Stimulated activated memory B cell treated with anti-CD40 and anti-IgM and Interleukin-4, amounts not matched to agents 10 μg/mL and 1 μg/mL and 100 μg/mL, for 72 hours (primary cell): Measurements from ENCODE around the gene CENPF.

ENCODE experiments used
- ATAC-seq: fragments of 150-1000 bp; cut with Tn5 transposase; 2 replicates; pipeline ENCODE4 v1.10.0; 2021
- H3K27ac Mint-ChIP-seq: one replicate; pipeline ENCODE4 v1.8.0; 2022; ENCODE audit warnings: mild to moderate bottlenecking, mixed read lengths
- H3K27me3 Mint-ChIP-seq: one replicate; pipeline ENCODE4 v1.8.0; 2022; ENCODE audit warnings: mixed read lengths
- H3K36me3 Mint-ChIP-seq: one replicate; pipeline ENCODE4 v1.8.0; 2022; ENCODE audit warnings: mixed read lengths
- H3K4me1 Mint-ChIP-seq: one replicate; pipeline ENCODE4 v1.8.0; 2022; ENCODE audit warnings: mixed read lengths
- H3K4me3 Mint-ChIP-seq: one replicate; pipeline ENCODE4 v1.8.0; 2022; ENCODE audit warnings: mild to moderate bottlenecking, moderate library complexity, mixed read lengths
- H3K9me3 Mint-ChIP-seq: one replicate; pipeline ENCODE4 v1.8.0; 2022; ENCODE audit warnings: mixed read lengths

The CENPF gene

DNA sequence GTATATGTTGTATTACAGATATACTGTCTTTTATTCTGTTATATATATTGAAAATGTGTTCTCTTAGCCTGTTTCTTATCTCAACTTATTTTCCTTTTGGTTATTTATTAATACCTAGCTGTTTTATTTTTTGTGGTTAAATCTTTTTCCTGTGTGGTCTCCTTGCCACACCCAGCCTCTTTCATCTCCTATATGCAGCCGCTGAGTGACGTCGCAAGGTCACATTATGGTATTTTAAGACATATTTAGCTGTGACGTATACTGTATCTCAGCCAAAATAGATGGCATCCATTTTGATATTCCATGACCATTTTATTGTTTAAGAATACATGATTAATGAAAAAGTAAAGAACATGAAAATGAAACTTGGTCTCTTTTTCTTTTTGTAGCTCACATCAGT, 29.1 kb downstream of the CENPF start:
- peaks cover 7% of the 10 kb centered on the region for H3K4me1 Mint-ChIP-seq
- no peaks in the 10 kb centered on the region for H3K9me3 Mint-ChIP-seq
- no peak overlapping the region for H3K27ac Mint-ChIP-seq
- H3K36me3 Mint-ChIP-seq: peaks cover 6% of the 10 kb centered on the region
- H3K4me3 Mint-ChIP-seq: no peak overlapping the region
- H3K27me3 Mint-ChIP-seq: no peaks in the 10 kb centered on the region
- ATAC-seq: no peak

DNA sequence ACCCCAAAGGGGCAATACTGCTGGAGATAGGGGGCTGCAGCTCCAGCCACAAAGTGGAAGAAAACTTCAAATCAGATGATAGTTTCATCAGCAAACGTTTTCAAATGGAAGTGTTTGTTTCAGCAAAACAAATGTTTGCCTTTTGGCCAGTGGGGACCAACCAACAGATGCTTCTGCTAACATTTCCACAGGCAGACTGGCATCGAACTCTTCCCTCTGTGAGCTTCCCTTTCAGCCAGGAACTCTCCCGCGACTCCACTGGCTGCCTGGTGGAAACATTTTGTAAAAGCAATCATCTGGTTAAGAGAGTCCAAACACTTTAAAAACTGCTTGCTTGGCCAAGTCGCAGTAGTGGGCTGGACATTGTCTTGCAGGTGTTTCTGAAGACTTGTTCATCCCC, 30.7 kb downstream of the CENPF start:
- Mint-ChIP-seq H3K27me3 (no peaks in the 10 kb centered on the region), H3K27ac (no peak overlapping the region), H3K4me1 (peaks cover 7% of the 10 kb centered on the region), H3K9me3 (no peaks in the 10 kb centered on the region), H3K36me3 (peaks cover 6% of the 10 kb centered on the region), H3K4me3 (no peak overlapping the region)
- no peak for ATAC-seq

DNA sequence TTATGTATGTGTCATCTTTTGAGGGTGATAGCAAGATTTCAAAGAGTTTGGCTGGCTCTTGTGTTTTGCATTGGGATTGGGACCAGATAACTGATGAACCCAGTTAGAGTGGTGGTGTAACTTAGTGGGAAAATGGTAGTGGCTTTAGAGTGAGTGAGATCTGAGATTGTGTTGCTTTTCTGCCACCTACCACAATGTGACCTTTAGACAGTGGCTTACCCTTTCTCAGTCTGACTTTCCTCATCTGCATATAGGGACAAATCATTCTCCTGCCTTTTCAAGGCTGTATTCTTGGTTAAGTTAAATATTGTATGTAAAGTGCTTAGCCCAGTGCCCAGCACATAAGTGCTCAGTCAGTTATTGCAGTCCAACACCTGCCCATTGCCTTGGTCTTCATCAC, 31.3 kb downstream of the CENPF start:
- no peak overlapping the region for H3K4me3 Mint-ChIP-seq
- no peak overlapping the region for H3K27ac Mint-ChIP-seq
- peaks cover 7% of the 10 kb centered on the region for H3K4me1 Mint-ChIP-seq
- no peaks in the 10 kb centered on the region for H3K27me3 Mint-ChIP-seq
- no peaks in the 10 kb centered on the region for H3K9me3 Mint-ChIP-seq
- peaks cover 6% of the 10 kb centered on the region for H3K36me3 Mint-ChIP-seq
- ATAC-seq: peak; percentile 65

DNA sequence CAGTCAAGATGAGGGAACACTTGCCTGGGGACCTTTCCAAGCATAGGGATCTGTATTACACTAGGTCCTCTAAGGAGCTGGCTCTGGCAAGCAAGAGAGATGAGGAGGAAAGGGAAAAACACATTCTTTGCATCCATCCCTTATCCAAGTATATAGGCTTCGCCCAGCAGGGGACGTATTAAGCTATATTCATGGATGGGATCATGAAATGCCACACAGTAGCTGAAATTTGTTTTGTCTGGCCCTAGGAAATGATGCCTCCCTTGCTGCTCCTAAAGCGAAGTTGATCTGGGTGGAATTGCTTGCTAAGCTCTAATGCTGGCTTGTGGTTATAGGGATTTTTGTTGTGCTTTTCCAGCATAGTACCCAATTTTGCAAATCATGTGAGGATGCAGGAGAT, 32.1 kb downstream of the CENPF start:
- no peak overlapping the region for H3K27ac Mint-ChIP-seq
- H3K27me3 Mint-ChIP-seq: no peaks in the 10 kb centered on the region
- H3K36me3 Mint-ChIP-seq: peaks cover 6% of the 10 kb centered on the region
- peaks cover 7% of the 10 kb centered on the region for H3K4me1 Mint-ChIP-seq
- H3K4me3 Mint-ChIP-seq: no peak overlapping the region
- H3K9me3 Mint-ChIP-seq: no peaks in the 10 kb centered on the region
- ATAC-seq: no peak

DNA sequence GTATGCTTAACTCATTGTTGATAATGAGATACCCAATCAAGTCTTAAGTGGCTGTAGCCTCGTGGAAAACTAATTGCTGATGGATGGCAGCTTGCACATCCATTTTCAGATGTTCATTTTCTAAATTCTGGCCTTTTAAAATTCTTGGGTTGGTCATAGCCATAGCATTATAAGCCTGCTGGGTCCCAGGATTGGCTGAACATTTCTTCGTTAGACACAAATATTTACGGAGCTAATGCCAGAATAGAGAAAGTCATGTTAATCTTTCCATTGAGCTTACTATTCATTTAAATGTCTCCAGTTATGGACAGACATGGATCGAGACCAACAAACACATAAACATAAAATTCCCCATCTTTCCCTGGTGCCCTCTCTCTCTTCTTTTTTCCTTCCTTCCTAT, 32.5 kb downstream of the CENPF start:
- no peak for ATAC-seq
- Mint-ChIP-seq H3K27ac (no peak overlapping the region), H3K27me3 (no peaks in the 10 kb centered on the region), H3K4me1 (peaks cover 7% of the 10 kb centered on the region), H3K4me3 (no peak overlapping the region), H3K36me3 (peaks cover 6% of the 10 kb centered on the region), H3K9me3 (no peaks in the 10 kb centered on the region)

DNA sequence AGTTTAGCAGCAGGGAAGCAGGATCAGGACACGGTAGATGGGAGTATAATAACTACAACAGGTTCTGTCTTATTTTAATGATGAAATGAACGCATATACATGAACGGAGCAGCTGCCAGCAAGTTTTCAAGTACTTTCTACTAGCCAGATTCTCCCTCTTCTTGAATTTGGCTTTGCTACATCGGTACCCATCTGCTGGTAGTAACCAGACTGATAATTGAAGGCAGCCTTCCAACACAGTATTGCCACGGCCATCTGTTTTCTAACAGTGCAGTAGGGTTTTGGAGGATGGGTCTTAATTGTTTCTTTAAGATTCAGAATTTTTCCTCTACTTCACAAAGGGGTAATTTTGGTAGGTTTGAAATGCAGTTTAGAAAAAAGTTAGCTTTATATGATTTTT, 33.4 kb downstream of the CENPF start:
- no peaks in the 10 kb centered on the region for H3K36me3 Mint-ChIP-seq
- H3K9me3 Mint-ChIP-seq: no peaks in the 10 kb centered on the region
- ATAC-seq: no peak
- H3K27me3 Mint-ChIP-seq: no peaks in the 10 kb centered on the region
- no peak overlapping the region for H3K4me3 Mint-ChIP-seq
- no peak overlapping the region for H3K27ac Mint-ChIP-seq
- peaks cover 7% of the 10 kb centered on the region for H3K4me1 Mint-ChIP-seq

DNA sequence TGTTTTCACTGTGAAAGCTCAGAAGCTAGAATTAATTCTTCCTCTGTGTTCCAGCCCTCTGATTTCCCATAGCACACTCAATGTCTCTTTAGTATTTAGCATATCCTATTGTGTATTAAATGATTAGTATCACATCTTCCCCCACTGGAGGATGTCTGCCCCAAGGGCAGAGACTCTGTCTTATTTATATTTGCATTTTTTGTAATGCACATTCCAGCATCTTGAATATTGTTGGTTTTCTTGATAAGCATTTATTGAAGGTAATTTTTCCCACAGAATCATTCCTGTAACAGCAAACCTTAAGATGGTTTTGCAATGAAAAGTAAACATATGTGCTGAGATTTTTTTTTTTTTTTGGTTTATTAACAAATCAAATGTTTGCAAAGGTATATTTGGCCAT, 34.1 kb downstream of the CENPF start:
- Mint-ChIP-seq H3K9me3 (no peaks in the 10 kb centered on the region), H3K4me1 (peaks cover 3% of the 10 kb centered on the region), H3K27me3 (no peaks in the 10 kb centered on the region), H3K27ac (no peak overlapping the region), H3K4me3 (no peak overlapping the region), H3K36me3 (no peaks in the 10 kb centered on the region)
- no peak for ATAC-seq

DNA sequence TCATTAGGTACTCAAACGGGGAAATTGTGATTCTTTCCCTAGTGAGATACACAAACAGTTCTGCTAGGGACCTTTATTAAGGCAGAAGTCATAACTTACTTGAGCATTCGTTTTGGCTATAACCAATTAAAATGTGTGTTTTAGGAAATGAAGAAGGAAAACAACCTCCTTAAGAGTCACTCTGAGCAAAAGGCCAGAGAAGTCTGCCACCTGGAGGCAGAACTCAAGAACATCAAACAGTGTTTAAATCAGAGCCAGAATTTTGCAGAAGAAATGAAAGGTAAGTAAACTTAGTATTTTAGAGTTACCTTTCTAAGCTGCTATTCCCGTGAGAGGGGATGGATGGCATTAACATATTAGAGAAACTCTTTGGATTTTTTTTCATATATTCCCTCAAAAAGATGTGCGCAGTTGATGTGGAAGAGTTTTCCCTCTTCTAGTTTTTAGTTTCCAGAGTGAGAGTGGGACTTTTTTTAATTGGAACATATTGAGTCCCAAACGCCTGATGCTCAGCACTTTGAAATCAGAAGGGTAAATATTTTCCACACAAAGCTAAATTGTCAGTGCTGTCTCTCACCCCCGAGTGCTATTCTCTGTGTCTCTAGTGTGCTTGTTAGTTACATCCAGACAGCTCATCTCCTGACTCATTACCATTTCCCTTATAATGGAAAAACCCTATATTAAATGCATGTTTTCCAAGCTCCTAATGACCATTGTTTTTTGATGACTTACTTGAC, 34.9 kb downstream of the CENPF start:
- ATAC-seq: no peak
- Mint-ChIP-seq H3K36me3 (no peaks in the 10 kb centered on the region), H3K27me3 (no peaks in the 10 kb centered on the region), H3K27ac (no peak overlapping the region), H3K9me3 (no peaks in the 10 kb centered on the region), H3K4me1 (no peaks in the 10 kb centered on the region), H3K4me3 (no peak overlapping the region)

DNA sequence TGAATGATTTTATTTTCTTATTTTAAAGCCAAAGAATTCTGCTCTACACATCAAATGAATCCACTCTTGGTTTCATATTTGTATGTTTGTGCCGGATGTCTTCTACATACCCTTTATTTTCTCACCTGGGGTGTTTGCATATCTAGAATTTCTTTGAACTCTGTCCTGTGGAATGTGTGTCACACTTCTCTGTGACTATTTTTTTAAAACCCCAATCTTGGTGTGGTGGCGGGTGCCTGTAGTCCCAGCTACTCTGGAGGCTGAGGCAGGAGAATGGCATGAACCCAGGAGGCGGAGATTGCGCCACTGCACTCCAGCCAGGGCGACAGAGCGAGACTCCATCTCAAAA, 35.4 kb downstream of the CENPF start:
- Mint-ChIP-seq H3K27ac (no peak overlapping the region), H3K9me3 (no peaks in the 10 kb centered on the region), H3K36me3 (no peaks in the 10 kb centered on the region), H3K4me3 (no peak overlapping the region), H3K27me3 (no peaks in the 10 kb centered on the region), H3K4me1 (no peaks in the 10 kb centered on the region)
- no peak for ATAC-seq

DNA sequence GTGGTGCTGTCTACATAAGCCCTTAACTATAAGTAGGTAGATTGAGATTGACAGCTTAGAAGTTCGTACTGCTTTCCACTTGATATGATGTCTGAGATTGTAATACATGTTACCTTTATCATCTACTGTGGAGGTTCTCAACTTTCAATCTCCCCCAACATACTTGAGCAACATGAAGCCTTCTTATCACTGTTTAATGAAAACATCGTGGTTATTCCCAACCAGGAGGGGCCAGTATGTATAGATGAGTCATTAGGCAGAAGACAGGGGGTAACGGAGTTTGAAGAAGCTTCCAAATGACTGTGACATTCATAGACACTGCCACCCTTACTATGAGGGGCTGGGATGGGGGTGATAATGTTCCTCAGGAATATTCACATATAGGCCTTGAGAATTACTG, 36.0 kb downstream of the CENPF start:
- Mint-ChIP-seq H3K4me3 (no peak overlapping the region), H3K27ac (no peak overlapping the region), H3K9me3 (no peaks in the 10 kb centered on the region), H3K4me1 (no peaks in the 10 kb centered on the region), H3K36me3 (no peaks in the 10 kb centered on the region), H3K27me3 (no peaks in the 10 kb centered on the region)
- no peak for ATAC-seq

DNA sequence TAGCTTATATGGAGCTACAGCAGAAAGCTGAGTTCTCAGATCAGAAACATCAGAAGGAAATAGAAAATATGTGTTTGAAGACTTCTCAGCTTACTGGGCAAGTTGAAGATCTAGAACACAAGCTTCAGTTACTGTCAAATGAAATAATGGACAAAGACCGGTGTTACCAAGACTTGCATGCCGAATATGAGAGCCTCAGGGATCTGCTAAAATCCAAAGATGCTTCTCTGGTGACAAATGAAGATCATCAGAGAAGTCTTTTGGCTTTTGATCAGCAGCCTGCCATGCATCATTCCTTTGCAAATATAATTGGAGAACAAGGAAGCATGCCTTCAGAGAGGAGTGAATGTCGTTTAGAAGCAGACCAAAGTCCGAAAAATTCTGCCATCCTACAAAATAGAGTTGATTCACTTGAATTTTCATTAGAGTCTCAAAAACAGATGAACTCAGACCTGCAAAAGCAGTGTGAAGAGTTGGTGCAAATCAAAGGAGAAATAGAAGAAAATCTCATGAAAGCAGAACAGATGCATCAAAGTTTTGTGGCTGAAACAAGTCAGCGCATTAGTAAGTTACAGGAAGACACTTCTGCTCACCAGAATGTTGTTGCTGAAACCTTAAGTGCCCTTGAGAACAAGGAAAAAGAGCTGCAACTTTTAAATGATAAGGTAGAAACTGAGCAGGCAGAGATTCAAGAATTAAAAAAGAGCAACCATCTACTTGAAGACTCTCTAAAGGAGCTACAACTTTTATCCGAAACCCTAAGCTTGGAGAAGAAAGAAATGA, 37.6 kb downstream of the CENPF start:
- Mint-ChIP-seq H3K4me1 (no peaks in the 10 kb centered on the region), H3K4me3 (no peak overlapping the region), H3K9me3 (no peaks in the 10 kb centered on the region), H3K36me3 (no peaks in the 10 kb centered on the region), H3K27ac (no peak overlapping the region), H3K27me3 (no peaks in the 10 kb centered on the region)
- ATAC-seq: no peak

DNA sequence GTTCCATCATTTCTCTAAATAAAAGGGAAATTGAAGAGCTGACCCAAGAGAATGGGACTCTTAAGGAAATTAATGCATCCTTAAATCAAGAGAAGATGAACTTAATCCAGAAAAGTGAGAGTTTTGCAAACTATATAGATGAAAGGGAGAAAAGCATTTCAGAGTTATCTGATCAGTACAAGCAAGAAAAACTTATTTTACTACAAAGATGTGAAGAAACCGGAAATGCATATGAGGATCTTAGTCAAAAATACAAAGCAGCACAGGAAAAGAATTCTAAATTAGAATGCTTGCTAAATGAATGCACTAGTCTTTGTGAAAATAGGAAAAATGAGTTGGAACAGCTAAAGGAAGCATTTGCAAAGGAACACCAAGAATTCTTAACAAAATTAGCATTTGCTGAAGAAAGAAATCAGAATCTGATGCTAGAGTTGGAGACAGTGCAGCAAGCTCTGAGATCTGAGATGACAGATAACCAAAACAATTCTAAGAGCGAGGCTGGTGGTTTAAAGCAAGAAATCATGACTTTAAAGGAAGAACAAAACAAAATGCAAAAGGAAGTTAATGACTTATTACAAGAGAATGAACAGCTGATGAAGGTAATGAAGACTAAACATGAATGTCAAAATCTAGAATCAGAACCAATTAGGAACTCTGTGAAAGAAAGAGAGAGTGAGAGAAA, 38.4 kb downstream of the CENPF start:
- no peak overlapping the region for H3K27ac Mint-ChIP-seq
- no peak overlapping the region for H3K4me3 Mint-ChIP-seq
- no peaks in the 10 kb centered on the region for H3K36me3 Mint-ChIP-seq
- ATAC-seq: no peak
- no peaks in the 10 kb centered on the region for H3K27me3 Mint-ChIP-seq
- no peaks in the 10 kb centered on the region for H3K4me1 Mint-ChIP-seq
- H3K9me3 Mint-ChIP-seq: no peaks in the 10 kb centered on the region

DNA sequence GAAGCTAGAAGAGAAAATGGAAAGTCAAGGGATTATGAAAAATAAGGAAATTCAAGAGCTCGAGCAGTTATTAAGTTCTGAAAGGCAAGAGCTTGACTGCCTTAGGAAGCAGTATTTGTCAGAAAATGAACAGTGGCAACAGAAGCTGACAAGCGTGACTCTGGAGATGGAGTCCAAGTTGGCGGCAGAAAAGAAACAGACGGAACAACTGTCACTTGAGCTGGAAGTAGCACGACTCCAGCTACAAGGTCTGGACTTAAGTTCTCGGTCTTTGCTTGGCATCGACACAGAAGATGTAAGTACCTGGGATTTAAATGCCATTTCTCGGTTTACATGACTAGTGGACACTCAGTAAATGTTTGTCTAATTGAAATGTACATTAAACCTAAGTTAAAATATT, 40.0 kb downstream of the CENPF start:
- Mint-ChIP-seq H3K27me3 (no peaks in the 10 kb centered on the region), H3K36me3 (no peaks in the 10 kb centered on the region), H3K9me3 (no peaks in the 10 kb centered on the region), H3K4me3 (no peak overlapping the region), H3K4me1 (no peaks in the 10 kb centered on the region), H3K27ac (no peak overlapping the region)
- ATAC-seq: no peak

DNA sequence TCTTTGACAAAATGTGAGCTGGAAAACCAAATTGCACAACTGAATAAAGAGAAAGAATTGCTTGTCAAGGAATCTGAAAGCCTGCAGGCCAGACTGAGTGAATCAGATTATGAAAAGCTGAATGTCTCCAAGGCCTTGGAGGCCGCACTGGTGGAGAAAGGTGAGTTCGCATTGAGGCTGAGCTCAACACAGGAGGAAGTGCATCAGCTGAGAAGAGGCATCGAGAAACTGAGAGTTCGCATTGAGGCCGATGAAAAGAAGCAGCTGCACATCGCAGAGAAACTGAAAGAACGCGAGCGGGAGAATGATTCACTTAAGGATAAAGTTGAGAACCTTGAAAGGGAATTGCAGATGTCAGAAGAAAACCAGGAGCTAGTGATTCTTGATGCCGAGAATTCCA, 42.7 kb downstream of the CENPF start:
- no peaks in the 10 kb centered on the region for H3K36me3 Mint-ChIP-seq
- H3K4me1 Mint-ChIP-seq: no peaks in the 10 kb centered on the region
- ATAC-seq: no peak
- H3K9me3 Mint-ChIP-seq: no peaks in the 10 kb centered on the region
- no peak overlapping the region for H3K4me3 Mint-ChIP-seq
- no peaks in the 10 kb centered on the region for H3K27me3 Mint-ChIP-seq
- H3K27ac Mint-ChIP-seq: no peak overlapping the region

DNA sequence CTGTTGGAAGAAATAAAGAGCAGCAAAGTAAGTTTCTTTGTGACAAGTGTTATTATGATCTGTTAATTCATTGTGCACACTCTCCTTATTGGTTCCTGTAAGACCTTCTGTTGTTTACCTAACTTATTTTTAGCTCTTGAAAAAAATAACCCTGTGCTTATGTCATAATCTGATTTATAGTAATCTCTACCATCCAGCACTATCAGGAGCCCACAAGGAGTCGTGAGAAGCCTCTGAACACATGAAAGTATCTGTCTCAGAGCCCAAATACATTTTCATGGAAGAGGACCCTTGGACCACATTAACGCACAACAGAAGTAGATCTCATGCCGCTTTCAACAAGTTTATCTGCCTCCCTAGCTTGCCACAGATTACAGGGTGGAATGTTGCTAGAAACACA, 45.8 kb downstream of the CENPF start:
- Mint-ChIP-seq H3K27ac (no peak overlapping the region), H3K27me3 (no peaks in the 10 kb centered on the region), H3K9me3 (no peaks in the 10 kb centered on the region), H3K36me3 (no peaks in the 10 kb centered on the region), H3K4me1 (no peaks in the 10 kb centered on the region), H3K4me3 (no peak overlapping the region)
- ATAC-seq: no peak

DNA sequence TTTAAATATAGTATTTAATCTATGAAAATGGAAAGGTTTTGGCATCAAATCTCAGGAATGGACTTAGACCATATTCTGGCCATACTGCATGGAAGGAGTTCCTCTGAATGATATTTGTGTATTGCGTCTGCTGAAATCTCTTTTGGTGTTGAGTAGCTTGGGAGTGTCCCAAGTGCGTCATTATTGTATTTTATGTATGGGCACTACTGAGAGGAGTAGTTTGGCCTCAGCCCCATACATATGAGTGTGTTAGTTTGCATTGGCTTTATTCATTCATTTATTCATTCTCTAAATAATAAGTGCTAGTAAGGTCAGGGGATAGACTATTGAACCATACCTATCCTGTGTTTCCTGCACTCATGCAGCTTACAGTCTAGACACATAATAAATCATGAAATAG, 46.6 kb downstream of the CENPF start:
- no peaks in the 10 kb centered on the region for H3K27me3 Mint-ChIP-seq
- no peaks in the 10 kb centered on the region for H3K9me3 Mint-ChIP-seq
- H3K27ac Mint-ChIP-seq: no peak overlapping the region
- no peaks in the 10 kb centered on the region for H3K4me1 Mint-ChIP-seq
- peaks cover under 1% of the 10 kb centered on the region for H3K36me3 Mint-ChIP-seq
- H3K4me3 Mint-ChIP-seq: no peak overlapping the region
- no peak for ATAC-seq
